Mesothelial cell of epicardium (in vitro differentiated cells): Measurements from ENCODE around the gene NDUFV3. TPM values are rescaled to one million over a fixed set of nuclear protein-coding genes. Genes with fewer than 3 reads are reported as not detected.

Experiments
- DNase-seq, 2 experiments: peaks; one replicate each; pipeline ENCODE4 v3.0.0; 2021; ENCODE audit warnings: low spot score in 2 of 2; ENCODE audit not compliant: unreplicated experiment in 2 of 2
- H3K27ac Mint-ChIP-seq: 2 replicates; pipeline ENCODE4 v1.8.0; 2021; ENCODE audit warnings: mixed read lengths
- H3K27me3 Mint-ChIP-seq: 2 replicates; pipeline ENCODE4 v1.8.0; 2021; ENCODE audit warnings: low read depth, mixed read lengths
- H3K36me3 Mint-ChIP-seq: 2 replicates; pipeline ENCODE4 v1.8.0; 2021; ENCODE audit warnings: mixed read lengths
- H3K4me1 Mint-ChIP-seq: 2 replicates; pipeline ENCODE4 v1.8.0; 2021; ENCODE audit warnings: mixed read lengths
- H3K4me3 Mint-ChIP-seq: 2 replicates; pipeline ENCODE4 v1.8.0; 2021; ENCODE audit warnings: mild to moderate bottlenecking, moderate library complexity, mixed read lengths
- H3K9me3 Mint-ChIP-seq: 2 replicates; pipeline ENCODE4 v1.8.0; 2021; ENCODE audit warnings: mixed read lengths
- CTCF ChIP-seq: fragments of 200-600 bp; sonication (generic); IDR thresholded peaks from one replicate; pipeline ENCODE4 v1.5.0; 2021; ENCODE audit warnings: antibody characterized with exemption; ENCODE audit not compliant: unreplicated experiment
- total RNA-seq: library from RNA; stranded (reverse); gene quantifications from 3 replicates; pipeline ENCODE4 v1.2.1, GENCODE V29; 2021

Gene NDUFV3
- total RNA-seq, 1 donor from 2014 or later = 34.4 TPM

GRCh38 chr21:42855171-42855936 is 37.8 kb upstream of the NDUFV3 start:
- no peaks in the 10 kb centered on the region for H3K27me3 Mint-ChIP-seq
- no peaks in the 10 kb centered on the region for H3K4me1 Mint-ChIP-seq
- no peak overlapping the region for H3K4me3 Mint-ChIP-seq
- H3K36me3 Mint-ChIP-seq = peaks cover 35% of the 10 kb centered on the region
- no peaks in the 10 kb centered on the region for H3K9me3 Mint-ChIP-seq
- no peak overlapping the region for H3K27ac Mint-ChIP-seq
- no peak for TF ChIP-seq CTCF
- no peak for DNase-seq

- Mint-ChIP-seq H3K4me1 (no peaks in the 10 kb centered on the region), H3K4me3 (no peak overlapping the region), H3K27me3 (no peaks in the 10 kb centered on the region), H3K27ac (no peak overlapping the region), H3K9me3 (no peaks in the 10 kb centered on the region), H3K36me3 (peaks cover 34% of the 10 kb centered on the region)
- TF ChIP-seq CTCF = no peak
- no peak for DNase-seq
Observed at GRCh38 chr21:42855937-42856335, 37.2 kb upstream of the NDUFV3 start.

GRCh38 chr21:42857216-42857615 is 35.9 kb upstream of the NDUFV3 start:
- H3K36me3 Mint-ChIP-seq = peaks cover 26% of the 10 kb centered on the region

GRCh38 chr21:42858185-42858847 is 34.8 kb upstream of the NDUFV3 start:
- Mint-ChIP-seq H3K36me3 (peaks cover 33% of the 10 kb centered on the region), H3K27me3 (no peaks in the 10 kb centered on the region), H3K4me3 (no peak overlapping the region), H3K9me3 (no peaks in the 10 kb centered on the region), H3K4me1 (no peaks in the 10 kb centered on the region), H3K27ac (no peak overlapping the region)
- DNase-seq = no peak
- no peak for TF ChIP-seq CTCF

More at GRCh38 chr21:42857216-42857615, 35.9 kb upstream of the NDUFV3 start:
- Mint-ChIP-seq H3K4me3 (no peak overlapping the region), H3K9me3 (no peaks in the 10 kb centered on the region), H3K27me3 (no peaks in the 10 kb centered on the region), H3K4me1 (no peaks in the 10 kb centered on the region), H3K27ac (no peak overlapping the region)
- DNase-seq = no peak
- TF ChIP-seq CTCF = no peak

- DNase-seq = no peak
- Mint-ChIP-seq H3K4me3 (no peak overlapping the region), H3K36me3 (peaks cover 35% of the 10 kb centered on the region), H3K4me1 (no peaks in the 10 kb centered on the region), H3K27me3 (no peaks in the 10 kb centered on the region), H3K9me3 (no peaks in the 10 kb centered on the region), H3K27ac (no peak overlapping the region)
- no peak for TF ChIP-seq CTCF
Observed at GRCh38 chr21:42858957-42859890, 33.9 kb upstream of the NDUFV3 start.
